HG02884 (cell line): Measurements from ENCODE around the gene UGT2A2.

Experiments used
- ATAC-seq: cut with Tn5 transposase; IDR thresholded peaks from one replicate; pipeline ENCODE4 v1.9.1; 2021; ENCODE audit warnings: mild to moderate bottlenecking, moderate library complexity; ENCODE audit not compliant: unreplicated experiment

The UGT2A2 gene

DNA sequence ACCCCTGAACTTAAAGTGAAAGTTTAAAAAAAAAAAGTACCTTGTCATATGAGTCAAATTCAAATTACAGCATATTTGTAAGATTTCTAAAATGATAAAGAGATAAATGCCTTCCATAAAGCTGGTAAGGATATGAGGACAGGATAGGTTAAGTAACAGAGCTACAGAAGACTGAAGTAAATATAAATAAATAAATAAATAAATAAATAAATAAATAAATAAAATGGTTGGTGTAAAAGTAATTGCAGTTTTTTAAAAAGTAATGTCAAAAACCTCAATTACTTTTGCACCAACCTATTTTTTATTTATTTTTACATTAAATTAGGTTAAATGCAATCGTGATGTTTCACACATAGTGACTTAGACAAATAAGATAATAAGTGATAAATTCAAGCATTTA is 62.2 kb downstream of the UGT2A2 start:
- no peak for ATAC-seq

DNA sequence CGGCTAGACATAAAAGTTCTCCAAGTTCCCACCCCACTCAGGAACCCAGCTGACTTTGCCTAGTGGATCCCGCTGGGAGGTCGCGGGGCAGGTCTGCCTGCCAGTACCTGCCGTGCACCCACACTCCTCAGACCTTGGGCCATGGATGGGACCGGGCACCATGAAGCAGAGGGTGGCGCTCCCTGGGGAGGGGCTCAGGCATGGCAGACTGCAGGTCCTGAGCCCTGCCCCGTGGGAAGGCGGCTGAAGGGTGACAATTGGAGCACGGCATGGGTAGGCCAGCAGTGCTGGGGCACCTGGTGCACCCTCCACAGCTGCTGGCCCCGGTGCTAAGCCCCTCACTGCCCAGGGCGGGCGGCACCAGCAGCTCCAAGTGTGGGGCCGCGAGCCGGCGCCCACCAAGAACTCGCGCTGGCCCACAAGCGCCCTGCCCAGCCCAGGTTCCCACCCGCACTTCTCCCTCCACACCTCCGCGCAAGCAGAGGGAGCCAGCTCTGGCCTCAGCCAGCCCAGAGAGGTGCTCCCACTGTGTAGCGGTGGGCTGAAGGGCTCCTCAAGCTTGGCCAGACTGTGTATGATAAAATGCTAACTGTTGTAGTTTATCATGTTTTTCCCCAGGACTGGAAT is 63.1 kb downstream of the UGT2A2 start:
- ATAC-seq = no peak

DNA sequence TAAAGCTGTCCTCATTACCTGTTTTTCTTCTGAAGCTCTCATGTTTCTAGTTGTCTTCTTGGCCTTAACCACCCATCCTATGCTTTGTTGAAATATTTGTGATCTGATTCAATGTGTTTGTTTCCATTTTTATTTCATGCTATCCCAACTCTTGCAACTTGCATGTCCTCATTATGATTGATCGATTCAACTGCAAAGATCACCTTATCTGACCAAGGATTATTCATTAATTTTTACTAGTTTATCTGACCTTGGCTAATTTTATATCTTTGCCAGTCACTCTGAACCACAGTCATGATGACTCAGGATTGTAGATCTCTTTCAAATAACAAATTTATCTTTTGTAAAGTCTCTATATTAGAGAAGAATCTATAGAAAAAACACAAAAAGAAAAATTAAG is 70.7 kb downstream of the UGT2A2 start:
- ATAC-seq = no peak

DNA sequence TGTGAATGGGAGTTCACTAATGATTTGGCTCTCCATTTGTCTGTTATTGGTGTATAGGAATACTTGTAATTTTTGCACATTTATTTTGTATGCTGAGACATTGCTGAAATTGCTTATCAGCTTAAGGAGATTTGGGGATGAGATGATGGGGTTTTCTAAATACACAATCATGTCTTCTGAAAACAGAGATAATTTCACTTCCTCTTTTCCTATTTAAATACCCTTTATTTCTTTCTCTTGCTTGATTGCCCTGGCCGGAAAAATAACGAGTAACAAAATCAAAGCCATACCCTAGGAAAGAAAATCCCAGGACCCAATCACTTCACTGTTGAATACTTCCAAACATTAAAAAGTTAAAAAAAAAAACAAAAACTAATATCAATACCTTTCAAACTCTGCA is 76.0 kb downstream of the UGT2A2 start:
- no peak for ATAC-seq

DNA sequence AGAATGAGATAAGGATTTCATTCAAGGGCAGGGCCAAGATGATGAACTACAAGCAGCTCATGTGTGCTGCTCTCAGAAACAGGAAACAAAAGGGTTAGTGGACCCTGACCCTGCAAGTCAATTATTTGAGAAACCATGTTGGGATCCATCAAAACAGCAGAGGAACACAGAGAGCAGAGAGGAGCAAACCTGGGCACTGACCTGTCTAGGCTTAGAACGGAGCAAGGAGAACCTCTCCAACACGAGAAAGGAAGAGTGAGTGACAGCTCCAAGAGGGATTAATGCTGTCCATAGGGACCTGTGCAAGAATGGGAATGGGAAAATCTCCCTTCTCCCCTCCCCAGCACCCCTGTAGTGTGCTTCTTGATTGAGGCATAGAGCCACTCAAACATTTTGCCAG is 89.8 kb downstream of the UGT2A2 start:
- ATAC-seq = no peak

DNA sequence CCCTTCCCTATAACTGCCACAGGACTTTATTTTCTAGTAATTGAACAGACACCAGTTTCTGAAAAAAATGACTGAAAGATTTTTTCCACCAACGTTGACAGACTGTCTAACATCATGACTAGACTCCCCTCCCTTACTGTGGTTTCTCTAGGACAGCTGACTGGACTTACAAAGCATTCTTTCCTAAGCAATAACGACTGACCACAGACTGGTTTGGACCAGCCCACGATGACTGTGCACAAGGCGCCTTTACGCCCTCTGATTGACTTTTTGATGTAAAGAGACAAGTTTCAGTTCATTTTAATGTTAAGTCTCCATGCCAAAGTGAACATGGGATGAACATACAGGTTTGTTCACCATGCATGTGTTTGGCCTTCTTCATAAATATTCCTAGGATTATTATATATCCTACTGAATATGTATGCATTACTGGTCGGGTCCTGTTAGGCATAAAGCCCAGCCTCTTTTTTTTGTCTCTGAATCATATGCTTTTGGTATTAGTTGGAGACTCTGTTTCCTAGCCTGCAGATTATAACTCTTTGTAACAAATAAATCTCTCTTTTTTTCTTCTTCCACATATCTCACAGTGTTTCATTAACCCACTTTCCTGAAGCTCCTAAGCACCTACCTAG is 93.2 kb downstream of the UGT2A2 start:
- no peak for ATAC-seq
